GM18951 (cell line): ENCODE results near the gene PRH1.

ENCODE experiments used
- POLR2A ChIP-seq: IDR thresholded peaks from 4 replicates; pipeline ENCODE4 v1.6.1; 2011; ENCODE audit warnings: mild to moderate bottlenecking; ENCODE audit not compliant: insufficient read length, insufficient read depth; ENCODE audit errors: extremely low read depth
- in situ Hi-C: fragments of 300-500 bp; cut with MboI; formaldehyde crosslinking; loops from one replicate; pipeline ENCODE4 v1.12.0; 2022; ENCODE audit warnings: low sequenced_read_pairs, mixed read lengths, inconsistent platforms; ENCODE audit not compliant: unreplicated experiment

The PRH1 gene

DNA sequence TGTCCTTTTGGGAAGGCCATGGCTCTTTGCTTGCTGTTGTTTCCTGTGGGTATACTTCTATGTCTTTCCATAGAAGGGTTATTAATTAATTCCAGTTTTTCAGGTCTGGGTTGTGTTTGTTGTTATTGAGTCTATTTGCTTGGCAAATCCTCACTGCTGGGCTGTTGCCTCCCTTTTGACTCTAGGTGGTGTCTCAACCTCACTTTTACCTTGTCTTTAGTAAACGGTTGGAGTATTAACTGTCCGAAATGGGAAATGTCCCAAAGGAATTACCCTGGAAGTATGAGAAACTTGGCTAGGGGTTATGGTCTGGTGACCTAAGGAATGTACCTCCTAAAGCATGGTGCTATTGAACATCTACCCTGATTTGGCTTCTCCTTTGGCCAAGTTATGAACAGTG is 16.7 kb downstream of the PRH1 start:
- in situ Hi-C loops: no loop called here

DNA sequence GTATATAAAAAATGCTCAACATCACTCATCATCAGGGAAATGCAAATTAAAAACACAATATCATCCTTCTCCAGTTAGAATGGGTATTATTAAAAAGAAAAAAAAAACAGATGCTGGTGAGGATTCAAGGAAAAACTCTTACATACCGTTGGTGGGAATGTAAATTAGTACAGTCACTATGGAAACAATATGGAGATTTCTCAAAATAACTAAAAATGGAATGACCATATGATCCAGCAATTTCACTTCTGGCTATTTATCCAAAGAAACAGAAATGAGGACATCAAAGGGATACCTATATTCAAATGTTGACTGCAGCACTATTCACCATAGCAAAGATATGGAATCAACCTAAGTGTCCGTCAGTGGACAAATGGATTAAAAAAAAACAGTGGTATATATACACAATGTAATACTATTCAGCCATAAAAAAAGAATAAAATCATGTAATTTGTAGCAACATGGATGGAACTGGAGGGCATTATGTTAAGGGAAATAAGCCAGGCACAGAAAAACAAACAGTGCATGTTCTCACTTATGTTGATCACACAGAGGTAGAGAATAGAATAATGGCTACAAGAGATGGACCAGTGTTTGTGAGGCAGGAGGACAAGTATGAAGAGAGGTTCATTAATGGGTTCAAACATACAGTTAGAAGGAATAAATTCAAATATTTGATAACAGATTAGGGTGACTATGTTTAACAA is 20.4 kb downstream of the PRH1 start:
- TF ChIP-seq POLR2A: no peak
- in situ Hi-C loops: no loop called here

More for the DNA sequence above, 16.7 kb downstream of the PRH1 start:
- TF ChIP-seq POLR2A: no peak

DNA sequence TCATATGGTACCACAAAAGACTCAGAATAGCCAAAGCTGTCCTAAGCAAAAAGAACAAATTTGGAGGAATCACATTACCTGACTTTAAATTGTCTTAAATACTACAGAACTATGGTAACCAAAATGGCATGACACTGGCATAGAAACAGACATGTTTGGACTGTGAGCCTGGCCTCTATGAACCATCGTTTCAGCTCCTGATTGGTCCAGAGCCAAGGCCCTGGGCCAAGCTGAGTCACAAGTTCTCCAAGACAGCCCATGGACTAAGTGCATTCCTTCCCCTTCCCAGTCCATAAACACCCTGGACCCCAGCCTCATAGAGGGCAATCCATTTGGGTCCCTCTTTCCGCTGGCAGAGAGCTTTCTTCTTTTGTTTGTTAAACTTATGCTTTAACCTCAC is 22.7 kb downstream of the PRH1 start:
- TF ChIP-seq POLR2A: no peak
- in situ Hi-C loops: no loop called here

DNA sequence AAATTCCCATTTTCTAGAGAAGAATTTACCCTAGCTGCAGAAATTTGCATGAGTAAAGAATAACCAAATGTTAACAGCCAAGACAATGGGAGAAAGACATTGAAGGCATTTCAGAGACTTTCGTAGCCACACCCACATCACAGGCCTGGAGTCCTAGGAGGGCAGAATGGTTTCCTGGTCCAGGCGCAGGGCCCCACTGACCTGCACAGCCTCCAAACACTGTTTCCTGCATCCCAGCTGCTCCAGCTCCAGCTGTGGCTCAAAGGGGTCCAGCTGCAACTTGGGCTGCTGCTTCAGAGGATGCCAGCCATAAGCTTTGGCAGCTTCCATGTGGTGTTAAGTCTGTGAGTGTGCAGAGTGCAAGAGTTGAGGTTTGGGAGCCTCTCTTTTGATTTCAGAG is 28.2 kb downstream of the PRH1 start:
- in situ Hi-C loops: no loop called here
- TF ChIP-seq POLR2A: no peak

DNA sequence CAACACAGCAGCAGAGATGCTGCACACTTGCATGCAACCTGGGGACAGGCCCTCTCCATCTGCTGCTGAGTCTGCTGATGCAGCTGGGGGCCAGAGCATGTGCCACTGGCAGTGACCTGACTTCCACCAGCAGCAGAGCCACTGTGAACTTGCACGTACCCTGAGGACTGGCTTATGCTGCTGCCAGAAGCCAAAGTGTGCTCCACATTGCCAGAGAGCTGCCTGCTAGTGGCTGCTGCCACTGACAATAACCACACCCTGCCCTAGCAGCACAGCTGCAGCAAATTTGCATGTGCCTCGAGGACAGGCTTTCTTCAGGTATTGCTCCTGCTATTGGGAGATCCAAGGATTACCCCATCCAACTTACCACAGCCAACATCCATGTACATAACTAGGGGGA is 30.3 kb downstream of the PRH1 start:
- no peak for TF ChIP-seq POLR2A
- in situ Hi-C loops: no loop called here

DNA sequence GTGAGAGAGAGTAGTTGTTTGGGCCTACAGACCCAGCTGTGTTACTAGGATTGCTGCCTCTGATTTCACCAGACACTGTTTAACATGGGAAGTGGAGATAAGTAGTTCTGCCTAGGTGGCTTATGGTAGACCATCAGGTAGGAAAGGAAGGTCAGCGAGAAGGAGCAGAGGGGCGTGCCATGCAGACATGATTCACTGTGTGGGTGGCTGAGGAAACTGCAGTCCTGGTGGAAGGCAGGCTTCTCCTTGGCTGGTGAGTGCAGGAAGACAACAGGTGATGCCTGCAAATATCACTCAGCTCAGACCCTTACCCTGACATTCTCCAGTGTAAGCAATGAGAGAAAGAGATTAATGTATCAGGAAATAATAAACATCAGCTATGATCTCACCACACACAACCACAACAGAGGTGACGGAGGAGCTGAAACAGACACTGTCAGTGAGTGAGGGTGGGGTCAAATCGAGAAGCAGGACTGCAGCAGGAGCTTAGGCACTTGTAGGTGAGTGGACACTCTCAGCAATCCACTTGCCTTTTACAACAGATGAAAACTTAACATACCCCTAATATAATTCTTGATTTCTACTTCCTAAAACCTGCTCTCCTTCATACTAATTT is 32.7 kb downstream of the PRH1 start:
- in situ Hi-C loops: no loop called here
- no peak for TF ChIP-seq POLR2A

DNA sequence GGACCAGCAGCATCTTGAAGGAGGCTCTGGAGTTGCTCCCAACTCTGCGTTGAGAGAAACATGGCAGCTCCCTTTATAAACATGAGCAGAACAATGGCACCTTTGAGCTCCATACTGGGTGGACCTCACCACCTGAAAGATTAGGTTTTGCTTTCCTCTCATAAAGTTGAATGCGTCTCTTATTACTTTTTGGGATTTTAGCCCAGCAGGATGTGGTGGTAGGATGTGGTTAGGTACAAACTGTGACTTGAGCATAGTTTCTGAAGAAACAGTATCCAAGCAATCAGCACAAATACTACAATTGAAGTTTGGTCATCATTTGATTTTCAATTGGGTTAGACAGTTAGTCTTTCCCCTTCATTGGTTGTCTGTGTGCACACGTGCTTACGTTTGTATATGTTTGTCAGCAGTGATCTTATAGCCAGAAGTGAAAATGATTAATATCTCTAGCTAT is 34.6 kb downstream of the PRH1 start, which contains the start of gene PRR4:
TSS of gene PRR4 (minus strand) at position 51 of the 454 bp plus-strand sequence. CDS start at position 13, 38 bp downstream.
- no peak for TF ChIP-seq POLR2A
- in situ Hi-C loops: no loop called here

DNA sequence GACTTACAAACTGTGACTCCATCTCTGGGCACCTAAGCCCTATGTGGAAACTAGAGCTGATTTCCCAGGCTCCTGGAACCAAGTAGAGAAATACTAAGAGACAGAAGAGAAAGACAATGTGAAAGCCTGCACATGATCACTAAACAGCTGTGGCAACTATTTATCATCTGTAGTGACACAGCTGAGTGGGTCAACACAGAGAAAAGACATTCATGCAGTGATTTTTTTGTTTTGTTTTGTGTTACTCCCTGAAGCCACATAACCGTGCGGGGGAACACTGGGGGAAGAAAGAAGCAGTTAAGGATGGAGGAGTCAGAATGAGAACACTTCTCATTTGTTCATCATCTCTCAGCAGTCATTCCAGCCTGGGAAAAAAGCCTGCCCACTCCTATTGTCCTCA is 36.3 kb downstream of the PRH1 start:
- TF ChIP-seq POLR2A: no peak
- in situ Hi-C loops: no loop called here

DNA sequence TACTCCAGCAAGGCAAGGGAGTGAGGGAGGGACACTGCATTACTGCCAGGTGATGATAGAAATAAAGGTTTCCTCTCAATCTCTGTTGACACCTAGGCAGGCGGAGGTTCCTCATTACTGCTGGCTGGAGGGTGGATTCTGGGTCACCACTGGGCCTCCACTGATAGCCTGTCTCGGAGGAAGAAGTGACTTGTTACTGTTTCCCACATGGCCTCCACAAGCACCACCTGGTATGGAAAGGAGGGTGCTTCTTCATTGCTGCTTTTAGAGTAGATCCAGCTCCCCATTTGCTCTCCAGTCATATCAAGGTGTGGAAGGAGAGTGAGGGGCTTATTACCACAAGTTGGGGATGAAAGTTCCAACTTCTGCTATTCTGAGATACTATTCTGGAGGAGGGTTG is 41.2 kb downstream of the PRH1 start:
- in situ Hi-C loops: no loop called here
- no peak for TF ChIP-seq POLR2A

DNA sequence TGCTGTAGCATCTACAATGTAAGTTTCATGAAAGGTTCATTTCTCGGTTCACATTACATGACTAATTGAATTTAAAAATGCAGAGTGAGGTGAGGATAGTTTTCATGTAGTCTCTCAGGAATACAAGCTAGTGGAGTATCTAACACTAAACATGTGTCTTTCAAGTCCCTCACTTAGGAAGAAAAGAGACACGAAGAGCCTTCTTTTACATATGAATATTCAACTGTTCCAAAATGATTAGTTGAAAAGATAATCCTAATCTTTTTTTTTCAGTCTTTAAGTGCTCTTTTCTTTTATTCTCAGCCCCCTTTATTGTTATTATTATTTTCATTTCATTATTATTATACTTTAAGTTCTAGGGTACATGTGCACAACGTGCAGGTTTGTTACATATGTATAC is 45.6 kb downstream of the PRH1 start:
- in situ Hi-C loops: no loop called here
- no peak for TF ChIP-seq POLR2A
